GM10266 (cell line): Measurements from ENCODE around the gene FBXL13.
"Not testable (repeated sequence)": the region's sequence is repeated elsewhere in the genome, so short reads cannot be mapped to it uniquely, and the experiment has no call there.

Source experiments
- DNase-seq: peaks from one replicate; pipeline ENCODE4 v3.0.0; 2012; ENCODE audit errors: extremely low spot score
- TF ChIP-seq, protein P1 (sequence below): IDR thresholded peaks from 2 replicates; pipeline ENCODE4 v1.5.1; 2012; ENCODE audit warnings: mild to moderate bottlenecking, low read depth; ENCODE audit not compliant: control insufficient read depth, insufficient read depth; ENCODE audit errors: missing control alignments

FBXL13 gene

DNA sequence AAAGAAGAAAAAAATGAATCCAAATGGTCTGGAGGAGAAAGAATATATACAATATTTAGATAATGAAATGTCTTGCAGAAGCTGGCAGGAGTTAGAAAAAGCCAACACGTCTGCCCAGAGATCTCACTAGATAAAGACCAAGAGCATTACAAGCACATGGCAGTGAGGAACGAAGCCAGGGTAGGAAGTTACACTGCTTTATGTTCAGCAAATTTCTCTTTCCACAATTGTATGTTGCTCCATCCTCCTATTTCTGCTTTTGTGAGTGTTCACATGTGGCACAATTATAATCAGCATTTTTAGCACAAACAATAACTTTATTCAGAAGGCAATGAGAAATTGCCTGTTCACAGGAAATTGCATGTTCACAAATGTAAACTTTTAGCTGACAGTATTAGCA lies 108.1 kb downstream of the FBXL13 start:
- DNase-seq, result no peak
- TF ChIP-seq, protein P1, sequence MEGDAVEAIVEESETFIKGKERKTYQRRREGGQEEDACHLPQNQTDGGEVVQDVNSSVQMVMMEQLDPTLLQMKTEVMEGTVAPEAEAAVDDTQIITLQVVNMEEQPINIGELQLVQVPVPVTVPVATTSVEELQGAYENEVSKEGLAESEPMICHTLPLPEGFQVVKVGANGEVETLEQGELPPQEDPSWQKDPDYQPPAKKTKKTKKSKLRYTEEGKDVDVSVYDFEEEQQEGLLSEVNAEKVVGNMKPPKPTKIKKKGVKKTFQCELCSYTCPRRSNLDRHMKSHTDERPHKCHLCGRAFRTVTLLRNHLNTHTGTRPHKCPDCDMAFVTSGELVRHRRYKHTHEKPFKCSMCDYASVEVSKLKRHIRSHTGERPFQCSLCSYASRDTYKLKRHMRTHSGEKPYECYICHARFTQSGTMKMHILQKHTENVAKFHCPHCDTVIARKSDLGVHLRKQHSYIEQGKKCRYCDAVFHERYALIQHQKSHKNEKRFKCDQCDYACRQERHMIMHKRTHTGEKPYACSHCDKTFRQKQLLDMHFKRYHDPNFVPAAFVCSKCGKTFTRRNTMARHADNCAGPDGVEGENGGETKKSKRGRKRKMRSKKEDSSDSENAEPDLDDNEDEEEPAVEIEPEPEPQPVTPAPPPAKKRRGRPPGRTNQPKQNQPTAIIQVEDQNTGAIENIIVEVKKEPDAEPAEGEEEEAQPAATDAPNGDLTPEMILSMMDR, result no peak

DNA sequence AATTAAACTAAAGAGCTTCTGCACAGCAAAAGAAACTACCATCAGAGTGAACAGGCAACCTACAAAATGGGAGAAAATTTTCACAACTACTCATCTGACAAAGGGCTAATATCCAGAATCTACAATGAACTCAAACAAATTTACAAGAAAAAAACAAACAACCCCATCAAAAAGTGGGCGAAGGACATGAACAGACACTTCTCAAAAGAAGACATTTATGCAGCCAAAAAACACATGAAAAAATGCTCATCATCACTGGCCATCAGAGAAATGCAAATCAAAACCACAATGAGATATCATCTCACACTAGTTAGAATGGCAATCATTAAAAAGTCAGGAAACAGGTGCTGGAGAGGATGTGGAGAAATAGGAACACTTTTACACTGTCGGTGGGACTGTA lies 112.6 kb downstream of the FBXL13 start:
- not testable (repeated sequence) for DNase-seq

DNA sequence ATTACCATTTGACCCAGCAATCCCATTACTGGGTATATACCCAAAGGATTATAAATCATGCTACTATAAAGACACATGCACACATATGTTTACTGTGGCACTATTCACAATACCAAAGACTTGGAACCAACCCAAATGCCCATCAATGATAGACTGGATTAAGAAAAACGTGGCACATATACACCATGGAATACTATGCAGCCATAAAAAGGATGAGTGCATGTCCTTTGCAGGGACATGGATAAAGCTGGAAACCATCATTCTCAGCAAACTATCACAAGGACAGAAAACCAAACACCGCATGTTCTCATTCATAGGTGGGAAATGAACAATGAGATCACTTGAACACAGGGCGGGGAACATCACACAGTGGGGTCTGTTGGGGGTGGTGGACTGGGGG lies 116.6 kb downstream of the FBXL13 start:
- not testable (repeated sequence) for DNase-seq

DNA sequence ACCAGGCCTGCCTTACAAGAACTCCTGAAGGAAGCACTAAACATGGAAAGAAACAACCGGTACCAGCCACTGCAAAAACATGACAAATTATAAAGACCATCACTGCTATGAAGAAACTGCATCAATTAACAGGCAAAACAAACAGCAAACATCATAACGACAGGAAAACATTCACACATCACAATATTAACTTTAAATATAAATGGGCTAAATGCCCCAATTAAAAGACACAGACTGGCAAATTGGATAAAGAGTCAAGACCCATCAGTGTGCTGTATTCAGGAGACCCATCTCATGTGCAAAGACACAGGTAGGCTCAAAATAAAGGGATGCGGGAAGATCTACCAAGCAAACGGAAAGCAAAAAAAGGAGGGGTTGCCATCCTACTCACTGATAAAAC lies 120.2 kb downstream of the FBXL13 start:
- DNase-seq, result not testable (repeated sequence)

DNA sequence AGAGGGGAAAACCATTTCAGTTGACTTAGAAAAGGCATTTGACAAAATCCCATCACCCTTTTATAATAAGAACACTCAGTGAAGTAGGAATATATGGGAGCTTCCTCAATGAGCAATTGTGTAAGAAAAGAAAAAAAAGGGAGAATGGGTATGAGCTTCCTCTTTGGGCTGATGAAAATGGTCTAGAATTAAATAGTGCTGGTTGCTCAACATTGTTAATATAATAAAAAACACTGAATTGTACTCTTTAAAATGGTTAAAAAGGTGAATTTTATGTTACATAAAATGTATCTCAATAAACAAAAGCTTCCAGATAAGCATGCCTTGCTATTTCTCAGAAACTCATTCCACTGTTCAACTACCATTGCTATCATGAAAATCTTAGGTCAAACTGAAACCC lies 121.2 kb downstream of the FBXL13 start:
- no peak for DNase-seq
- TF ChIP-seq, protein P1, result no peak

DNA sequence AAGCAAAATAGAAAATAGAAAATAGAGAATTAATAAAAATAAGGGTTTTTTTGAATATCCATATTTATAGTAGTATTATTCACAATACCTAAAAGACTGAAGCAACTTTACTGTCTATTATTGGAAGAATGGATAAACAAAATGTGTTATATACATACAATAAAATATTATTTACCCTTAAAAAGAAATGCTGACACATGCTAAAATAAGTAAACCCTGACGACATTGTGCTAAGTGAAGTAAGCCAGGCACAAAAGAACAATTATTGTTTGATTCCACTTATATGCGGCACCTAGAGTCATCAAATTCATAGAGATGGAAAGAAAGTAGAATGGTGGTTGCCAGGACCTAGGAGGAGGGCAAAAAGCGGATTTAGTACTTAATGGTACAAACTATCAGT lies 122.8 kb downstream of the FBXL13 start:
- no peak for DNase-seq
- TF ChIP-seq, protein P1, result no peak

DNA sequence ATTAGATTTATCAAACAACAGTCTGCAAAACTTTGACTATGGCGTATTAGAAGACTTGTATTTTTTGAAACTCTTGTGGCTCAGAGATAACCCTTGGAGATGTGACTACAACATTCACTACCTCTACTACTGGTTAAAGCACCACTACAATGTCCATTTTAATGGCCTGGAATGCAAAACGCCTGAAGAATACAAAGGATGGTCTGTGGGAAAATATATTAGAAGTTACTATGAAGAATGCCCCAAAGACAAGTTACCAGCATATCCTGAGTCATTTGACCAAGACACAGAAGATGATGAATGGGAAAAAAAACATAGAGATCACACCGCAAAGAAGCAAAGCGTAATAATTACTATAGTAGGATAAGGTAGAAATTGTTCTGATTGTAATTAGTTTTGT lies 130.4 kb downstream of the FBXL13 start:
- no peak for DNase-seq
- TF ChIP-seq, protein P1, result no peak

DNA sequence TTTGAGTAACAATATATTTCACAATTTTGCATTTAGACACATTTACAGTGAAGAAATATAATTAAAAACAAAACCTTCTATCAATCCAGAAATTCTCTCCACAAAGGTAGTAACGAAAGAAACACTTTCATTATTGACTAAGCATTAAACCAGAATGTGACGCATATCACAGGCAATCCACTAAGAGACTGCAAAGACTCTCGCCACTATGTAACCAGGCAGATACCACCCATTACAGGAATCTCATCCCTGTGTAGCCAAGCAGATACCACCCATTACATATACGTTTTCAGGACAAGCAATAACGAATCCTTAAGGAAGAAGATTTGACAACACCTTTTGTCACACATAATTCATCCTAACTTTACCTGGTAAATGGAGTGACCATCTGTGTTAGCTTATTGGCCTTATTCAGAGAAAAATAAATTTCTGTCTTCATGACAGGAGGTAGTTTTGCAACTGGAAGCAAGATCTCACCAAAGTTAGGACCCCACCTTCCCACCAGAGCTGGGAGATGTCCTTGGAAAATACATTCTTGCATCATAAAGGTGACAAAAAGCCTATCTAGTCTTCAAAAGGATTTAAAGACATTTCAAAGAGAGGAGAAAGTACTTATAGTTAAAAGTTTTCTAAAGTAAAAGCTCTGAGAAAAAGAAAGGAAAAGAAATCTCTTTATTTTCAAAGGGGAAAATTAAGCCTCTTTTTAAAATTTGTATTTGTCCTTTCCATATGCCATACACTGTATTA lies 131.0 kb downstream of the FBXL13 start:
- TF ChIP-seq, protein P1, result no peak
- no peak for DNase-seq

DNA sequence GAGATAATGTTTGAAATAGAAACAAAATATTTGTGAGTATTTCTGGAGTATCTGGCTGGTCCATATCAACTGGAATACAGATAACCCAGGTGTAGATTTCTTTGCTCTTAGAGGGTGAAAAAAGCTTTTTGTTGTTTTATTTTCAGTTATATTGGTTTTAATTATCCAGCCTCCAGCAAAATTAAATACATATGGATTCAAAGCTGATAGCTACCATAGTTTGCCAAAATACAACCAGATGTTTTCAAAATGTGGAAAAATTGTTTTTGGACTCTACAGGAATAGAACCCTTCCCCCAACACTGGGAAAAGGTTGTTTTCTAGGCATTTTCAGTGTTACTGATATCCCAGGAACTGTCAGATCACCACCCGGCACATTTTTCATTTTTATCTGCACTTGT lies 131.7 kb downstream of the FBXL13 start:
- TF ChIP-seq, protein P1, result no peak

More for the DNA sequence above, 131.7 kb downstream of the FBXL13 start:
- DNase-seq, result no peak
